Duodenal mucosa (tissue), 2 donors: ENCODE measurements around the gene ANKRD44.

Experiments
- H3K27ac ChIP-seq: one replicate; pipeline ENCODE4 v1.7.0; 2013; ENCODE audit warnings: low read depth, low read length
- H3K27me3 ChIP-seq, 2 donors: one replicate each; pipeline ENCODE4 v1.7.0; 2013; ENCODE audit warnings: low read length in 2 of 2, control low read depth in 1 of 2; ENCODE audit not compliant: insufficient read depth in 2 of 2, control insufficient read depth in 1 of 2
- H3K36me3 ChIP-seq, 2 donors: one replicate each; pipeline ENCODE4 v1.7.0; 2013; ENCODE audit warnings: low read length in 2 of 2, control low read depth in 1 of 2; ENCODE audit not compliant: insufficient read depth in 2 of 2, control insufficient read depth in 1 of 2
- H3K4me1 ChIP-seq, 2 donors: one replicate each; pipeline ENCODE4 v1.7.0; 2013; ENCODE audit warnings: low read length in 2 of 2, control low read depth in 1 of 2; ENCODE audit not compliant: insufficient read depth in 2 of 2, control insufficient read depth in 1 of 2
- H3K4me3 ChIP-seq, 2 donors: one replicate each; pipeline ENCODE4 v1.7.0; 2013; ENCODE audit warnings: low read length in 2 of 2, low read depth in 1 of 2
- H3K9ac ChIP-seq, 2 donors: one replicate each; pipeline ENCODE4 v1.7.0; 2013; ENCODE audit warnings: low read length in 2 of 2, low read depth in 1 of 2
- H3K9me3 ChIP-seq, 2 donors: one replicate each; pipeline ENCODE4 v1.7.0; 2013; ENCODE audit warnings: low read length in 2 of 2, control low read depth in 1 of 2; ENCODE audit not compliant: control insufficient read depth in 1 of 2

ANKRD44 gene

GRCh38 chr2:197077336-197077735, 233.2 kb downstream of the ANKRD44 start:
- Histone ChIP-seq H3K36me3 (peaks cover 0 to 8% of the 10 kb centered on the region in 2 donors), H3K27ac (no peak overlapping the region), H3K9me3 (no peaks in the 10 kb centered on the region), H3K4me1 (peaks cover 0 to 7% of the 10 kb centered on the region in 2 donors), H3K9ac (no peak overlapping the region), H3K27me3 (no peaks in the 10 kb centered on the region), H3K4me3 (no peak overlapping the region)

GRCh38 chr2:197076652-197077051, 233.9 kb downstream of the ANKRD44 start:
- Histone ChIP-seq H3K36me3 (peaks cover 0 to 8% of the 10 kb centered on the region in 2 donors), H3K27ac (no peak overlapping the region), H3K9ac (no peak overlapping the region), H3K4me3 (no peak overlapping the region), H3K4me1 (peaks cover 0 to 7% of the 10 kb centered on the region in 2 donors), H3K27me3 (no peaks in the 10 kb centered on the region), H3K9me3 (no peaks in the 10 kb centered on the region)

- no peak overlapping the region for H3K27ac ChIP-seq
- H3K4me3 ChIP-seq: no peak overlapping the region
- no peaks in the 10 kb centered on the region for H3K9me3 ChIP-seq
- no peak overlapping the region for H3K9ac ChIP-seq
- H3K36me3 ChIP-seq: peaks cover 0 to 8% of the 10 kb centered on the region in 2 donors
- H3K27me3 ChIP-seq: no peaks in the 10 kb centered on the region
- H3K4me1 ChIP-seq: peaks cover 0 to 7% of the 10 kb centered on the region in 2 donors
Observed at GRCh38 chr2:197075754-197076337, 234.7 kb downstream of the ANKRD44 start.

- no peak overlapping the region for H3K4me3 ChIP-seq
- no peak overlapping the region for H3K9ac ChIP-seq
- H3K4me1 ChIP-seq: peaks cover 0 to 7% of the 10 kb centered on the region in 2 donors
- no peak overlapping the region for H3K27ac ChIP-seq
- peaks cover 0 to 8% of the 10 kb centered on the region in 2 donors for H3K36me3 ChIP-seq
- no peaks in the 10 kb centered on the region for H3K9me3 ChIP-seq
- no peaks in the 10 kb centered on the region for H3K27me3 ChIP-seq
Observed at GRCh38 chr2:197075281-197075680, 235.3 kb downstream of the ANKRD44 start.

GRCh38 chr2:197073701-197074433, 236.7 kb downstream of the ANKRD44 start:
- peaks cover 0 to 8% of the 10 kb centered on the region in 2 donors for H3K36me3 ChIP-seq
- no peaks in the 10 kb centered on the region for H3K27me3 ChIP-seq
- no peaks in the 10 kb centered on the region for H3K9me3 ChIP-seq
- no peak overlapping the region for H3K4me3 ChIP-seq
- peaks cover 0 to 7% of the 10 kb centered on the region in 2 donors for H3K4me1 ChIP-seq
- no peak overlapping the region for H3K27ac ChIP-seq
- H3K9ac ChIP-seq: no peak overlapping the region

- no peak overlapping the region for H3K27ac ChIP-seq
- no peak overlapping the region for H3K9ac ChIP-seq
- H3K4me3 ChIP-seq: no peak overlapping the region
- peaks cover 0 to 8% of the 10 kb centered on the region in 2 donors for H3K36me3 ChIP-seq
- no peaks in the 10 kb centered on the region for H3K27me3 ChIP-seq
- no peaks in the 10 kb centered on the region for H3K9me3 ChIP-seq
- H3K4me1 ChIP-seq: peaks cover 0 to 7% of the 10 kb centered on the region in 2 donors
Observed at GRCh38 chr2:197073270-197073669, 237.3 kb downstream of the ANKRD44 start.

GRCh38 chr2:197072533-197072932, 238.0 kb downstream of the ANKRD44 start:
- peaks cover 0 to 8% of the 10 kb centered on the region in 2 donors for H3K36me3 ChIP-seq
- H3K4me3 ChIP-seq: no peak overlapping the region
- no peak overlapping the region for H3K27ac ChIP-seq
- no peaks in the 10 kb centered on the region for H3K9me3 ChIP-seq
- H3K9ac ChIP-seq: no peak overlapping the region
- peaks cover 0 to 5% of the 10 kb centered on the region in 2 donors for H3K4me1 ChIP-seq
- H3K27me3 ChIP-seq: no peaks in the 10 kb centered on the region

- H3K36me3 ChIP-seq: peaks cover 0 to 8% of the 10 kb centered on the region in 2 donors
- H3K27me3 ChIP-seq: no peaks in the 10 kb centered on the region
- H3K9me3 ChIP-seq: no peaks in the 10 kb centered on the region
- H3K4me3 ChIP-seq: no peak overlapping the region
- H3K4me1 ChIP-seq: no peaks in the 10 kb centered on the region
- no peak overlapping the region for H3K27ac ChIP-seq
- no peak overlapping the region for H3K9ac ChIP-seq
Observed at GRCh38 chr2:197071790-197072436, 238.7 kb downstream of the ANKRD44 start.

- Histone ChIP-seq H3K27me3 (no peaks in the 10 kb centered on the region), H3K36me3 (peaks cover 0 to 4% of the 10 kb centered on the region in 2 donors), H3K9ac (no peak overlapping the region), H3K4me3 (no peak overlapping the region), H3K4me1 (no peaks in the 10 kb centered on the region), H3K9me3 (no peaks in the 10 kb centered on the region), H3K27ac (no peak overlapping the region)
Observed at GRCh38 chr2:197071213-197071612, 239.4 kb downstream of the ANKRD44 start.

- Histone ChIP-seq H3K9ac (no peak overlapping the region), H3K36me3 (no peaks in the 10 kb centered on the region), H3K4me1 (no peaks in the 10 kb centered on the region), H3K27ac (no peak overlapping the region), H3K4me3 (no peak overlapping the region), H3K27me3 (no peaks in the 10 kb centered on the region), H3K9me3 (no peaks in the 10 kb centered on the region)
Observed at GRCh38 chr2:197069958-197070357, 240.6 kb downstream of the ANKRD44 start.
